Lower lobe of right lung (tissue), 2 donors: ENCODE results near the gene PRSS16. TPM values are rescaled to one million over a fixed set of nuclear protein-coding genes. Genes with fewer than 3 reads are reported as not detected.

ENCODE experiments used
- ATAC-seq, 2 donors: fragments of 200-7000 bp; cut with Tn5 transposase; one replicate each; pipeline ENCODE4 v1.9.1; 2020 to 2022; ENCODE audit warnings: mild to moderate bottlenecking in 2 of 2, moderate library complexity in 2 of 2
- DNase-seq: peaks from one replicate; pipeline ENCODE4 v3.0.0-alpha.2; 2020
- H3K27ac ChIP-seq: fragments of 200-600 bp; one replicate; pipeline ENCODE4 v1.8.0; 2022
- H3K27me3 ChIP-seq: fragments of 200-600 bp; one replicate; pipeline ENCODE4 v1.8.0; 2022; ENCODE audit warnings: low read depth
- H3K36me3 ChIP-seq: fragments of 200-600 bp; one replicate; pipeline ENCODE4 v1.8.0; 2022; ENCODE audit warnings: mild to moderate bottlenecking
- H3K4me1 ChIP-seq: fragments of 200-600 bp; one replicate; pipeline ENCODE4 v1.8.0; 2022
- H3K4me3 ChIP-seq: fragments of 200-600 bp; one replicate; pipeline ENCODE4 v1.8.0; 2022; ENCODE audit warnings: mild to moderate bottlenecking
- H3K9me3 ChIP-seq: fragments of 200-600 bp; one replicate; pipeline ENCODE4 v1.8.0; 2022
- intact Hi-C: fragments of 100-400 bp; cut with DNase I; formaldehyde crosslinking; loops from one replicate; pipeline ENCODE4 v1.11.0; 2022
- total RNA-seq: library from RNA; stranded (reverse); fragmentation: NEBNext Ultra II Directional; extraction: Animal tissue kit (Norgen Biotek cat#: 25700); gene quantifications from one replicate; pipeline ENCODE4 v1.2.1, GENCODE V29; 2021
- TF ChIP-seq, protein P1 (sequence below): fragments of 200-600 bp; IDR thresholded peaks from one replicate; pipeline ENCODE4 v1.8.0; 2022; ENCODE audit warnings: antibody characterized with exemption, mild to moderate bottlenecking
- donor health status: DM: no; HTN: yes; CAD: no; lungs with severe emphysema.

The PRSS16 gene
- total RNA-seq, 1 donor from 2014 or later, result 13.4 TPM

GRCh38 chr6:27281105-27281539, 33.6 kb downstream of the PRSS16 start:
- DNase-seq (no peak), ATAC-seq (no peak)
- TF ChIP-seq, protein P1, sequence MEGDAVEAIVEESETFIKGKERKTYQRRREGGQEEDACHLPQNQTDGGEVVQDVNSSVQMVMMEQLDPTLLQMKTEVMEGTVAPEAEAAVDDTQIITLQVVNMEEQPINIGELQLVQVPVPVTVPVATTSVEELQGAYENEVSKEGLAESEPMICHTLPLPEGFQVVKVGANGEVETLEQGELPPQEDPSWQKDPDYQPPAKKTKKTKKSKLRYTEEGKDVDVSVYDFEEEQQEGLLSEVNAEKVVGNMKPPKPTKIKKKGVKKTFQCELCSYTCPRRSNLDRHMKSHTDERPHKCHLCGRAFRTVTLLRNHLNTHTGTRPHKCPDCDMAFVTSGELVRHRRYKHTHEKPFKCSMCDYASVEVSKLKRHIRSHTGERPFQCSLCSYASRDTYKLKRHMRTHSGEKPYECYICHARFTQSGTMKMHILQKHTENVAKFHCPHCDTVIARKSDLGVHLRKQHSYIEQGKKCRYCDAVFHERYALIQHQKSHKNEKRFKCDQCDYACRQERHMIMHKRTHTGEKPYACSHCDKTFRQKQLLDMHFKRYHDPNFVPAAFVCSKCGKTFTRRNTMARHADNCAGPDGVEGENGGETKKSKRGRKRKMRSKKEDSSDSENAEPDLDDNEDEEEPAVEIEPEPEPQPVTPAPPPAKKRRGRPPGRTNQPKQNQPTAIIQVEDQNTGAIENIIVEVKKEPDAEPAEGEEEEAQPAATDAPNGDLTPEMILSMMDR, result no peak
- Histone ChIP-seq H3K27ac (no peak overlapping the region), H3K4me3 (no peak overlapping the region), H3K27me3 (peaks cover 99% of the 10 kb centered on the region), H3K9me3 (no peaks in the 10 kb centered on the region), H3K4me1 (no peaks in the 10 kb centered on the region), H3K36me3 (no peaks in the 10 kb centered on the region)
- intact Hi-C loops, result no loop called here

- ATAC-seq (no peak), DNase-seq (no peak)
- Histone ChIP-seq H3K27me3 (peaks cover 99% of the 10 kb centered on the region), H3K4me3 (no peak overlapping the region), H3K36me3 (no peaks in the 10 kb centered on the region), H3K9me3 (no peaks in the 10 kb centered on the region), H3K4me1 (no peaks in the 10 kb centered on the region), H3K27ac (no peak overlapping the region)
- intact Hi-C loops, result no loop called here
- TF ChIP-seq, protein P1, result no peak
Observed at GRCh38 chr6:27281569-27281968, 34.1 kb downstream of the PRSS16 start.

DNA sequence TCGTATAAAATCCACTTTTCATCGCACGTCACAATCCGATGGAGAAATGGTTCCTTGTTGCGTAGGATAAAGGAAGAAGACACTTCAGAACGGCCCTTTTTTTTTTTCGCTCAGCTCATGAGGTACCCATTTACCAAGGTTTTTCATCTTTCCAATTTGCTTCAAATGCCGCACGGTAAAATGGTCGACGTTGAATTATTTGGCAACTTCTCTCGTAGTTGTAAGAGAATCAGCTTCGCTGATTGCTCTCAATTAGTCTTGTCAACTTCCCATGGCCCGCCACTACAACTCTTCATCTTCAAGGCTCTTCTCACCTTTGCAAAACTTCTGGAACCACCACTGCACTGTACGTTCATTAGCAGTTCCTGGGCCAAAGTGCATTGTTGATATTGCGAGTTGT, 35.8 kb downstream of the PRSS16 start:
- Histone ChIP-seq H3K9me3 (no peaks in the 10 kb centered on the region), H3K4me3 (no peak overlapping the region), H3K36me3 (no peaks in the 10 kb centered on the region), H3K27ac (no peak overlapping the region), H3K4me1 (no peaks in the 10 kb centered on the region), H3K27me3 (peaks cover 99% of the 10 kb centered on the region)
- no peak for DNase-seq
- TF ChIP-seq, protein P1, result no peak
- no peak for ATAC-seq
- intact Hi-C loops, result no loop called here

DNA sequence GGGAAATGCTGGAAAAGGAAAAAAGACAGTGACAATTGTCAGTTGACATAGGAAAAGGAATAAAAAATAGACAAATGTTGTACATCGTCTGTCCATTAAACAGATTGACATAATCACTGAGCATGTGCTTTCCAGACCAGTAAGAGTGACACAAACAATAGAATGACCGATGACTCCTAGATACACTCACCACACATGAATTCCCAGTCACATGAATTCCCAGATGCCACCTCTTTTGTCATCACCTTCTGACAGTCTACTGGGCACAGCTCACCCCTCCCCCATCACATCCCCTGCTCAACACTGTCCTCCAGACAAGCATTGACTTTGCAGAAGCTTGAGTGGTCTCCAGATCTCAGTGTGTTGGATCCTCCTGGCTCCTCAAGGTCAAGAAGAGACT, 38.6 kb downstream of the PRSS16 start:
- Histone ChIP-seq H3K27ac (no peak overlapping the region), H3K36me3 (no peaks in the 10 kb centered on the region), H3K4me3 (no peak overlapping the region), H3K9me3 (no peaks in the 10 kb centered on the region), H3K4me1 (no peaks in the 10 kb centered on the region), H3K27me3 (peaks cover 99% of the 10 kb centered on the region)
- no peak for DNase-seq
- intact Hi-C loops, result no loop called here
- TF ChIP-seq, protein P1, result no peak
- no peak for ATAC-seq

DNA sequence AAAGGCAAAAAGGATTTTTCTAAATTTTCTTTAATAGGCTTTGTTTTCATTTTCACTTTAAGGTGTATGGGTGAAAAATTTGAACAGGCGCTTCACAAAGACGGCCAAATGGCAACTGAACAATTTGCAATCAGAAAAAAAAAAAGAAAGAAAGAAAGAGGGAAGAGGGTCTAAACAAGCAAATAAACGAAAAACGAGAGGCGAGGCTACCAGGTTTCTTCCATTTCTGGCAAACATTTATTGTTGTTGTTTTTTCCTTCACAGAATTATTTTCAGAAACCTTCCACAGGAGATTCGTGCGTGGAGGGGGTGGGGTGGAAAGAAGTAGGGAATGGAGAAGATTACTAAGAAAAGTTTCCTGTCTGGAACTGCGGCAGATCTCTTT, 40.2 kb downstream of the PRSS16 start:
- Histone ChIP-seq H3K36me3 (no peaks in the 10 kb centered on the region), H3K4me3 (no peak overlapping the region), H3K27ac (no peak overlapping the region), H3K4me1 (no peaks in the 10 kb centered on the region), H3K9me3 (no peaks in the 10 kb centered on the region), H3K27me3 (peaks cover 100% of the 10 kb centered on the region)
- TF ChIP-seq, protein P1, result no peak
- no peak for ATAC-seq
- no peak for DNase-seq
- intact Hi-C loops, result no loop called here
